Body of pancreas (tissue), 4 donors: ENCODE measurements around the gene SLAMF7. TPM values are rescaled to one million over a fixed set of nuclear protein-coding genes. Genes with fewer than 3 reads are reported as not detected.

Source experiments
- ATAC-seq: fragments of 150-250 bp; one replicate; pipeline ENCODE4 v1.9.1; 2016
- DNase-seq, 4 donors: peaks; one replicate each; pipeline ENCODE4 v3.0.0-alpha.2; 2019
- H3K27ac ChIP-seq, 4 donors: fragments of 200-600 bp; sonication (generic); 1 replicate in 3 of 4; 2 replicates in 1 of 4; pipeline versions ENCODE4 v1.5.1 to v1.6.1; 2016 to 2019; ENCODE audit warnings: mild to moderate bottlenecking in 1 of 4, mixed read lengths in 1 of 4, moderate library complexity in 1 of 4
- H3K27me3 ChIP-seq, 2 donors: fragments of 200-600 bp; sonication (generic); one replicate each; pipeline ENCODE4 v1.6.0; 2016; ENCODE audit warnings: mild to moderate bottlenecking in 1 of 2
- H3K36me3 ChIP-seq, 2 donors: fragments of 200-600 bp; sonication (generic); replicated peaks in 1 of 2; 2 replicates each; pipeline ENCODE4 v1.5.1; 2016; ENCODE audit warnings: low read depth in 2 of 2; ENCODE audit not compliant: insufficient read depth in 1 of 2
- H3K4me1 ChIP-seq: fragments of 200-600 bp; sonication (generic); one replicate; pipeline ENCODE4 v1.6.0; 2016
- H3K4me3 ChIP-seq, 2 donors: fragments of 200-600 bp; sonication (generic); 1 replicate in 1 of 2; 2 replicates in 1 of 2; pipeline ENCODE4 v1.5.1; 2016 to 2019
- H3K9me3 ChIP-seq, 3 donors: fragments of 200-600 bp; sonication (generic); 1 replicate in 2 of 3; 2 replicates in 1 of 3; pipeline ENCODE4 v1.5.1; 2016
- CTCF ChIP-seq, 7 experiments: fragments of 450-650 bp in 4 of 7; fragments of 200-600 bp in 3 of 7; sonication (generic) in 3 of 7; IDR thresholded peaks; one replicate each; pipeline ENCODE4 v1.5.1; 2016 to 2019; ENCODE audit warnings: antibody characterized with exemption in 7 of 7
- POLR2A ChIP-seq, 3 donors: fragments of 450-650 bp; IDR thresholded peaks; one replicate each; pipeline ENCODE4 v1.6.1; 2016; ENCODE audit warnings: antibody characterized with exemption in 3 of 3, mild to moderate bottlenecking in 2 of 3
- WGBS, 2 donors: methylation state at CpG; one replicate each; pipeline ENCODE4 v1.1.5; 2017; 5-methylcytosine and 5-hydroxymethylcytosine counted together
- intact Hi-C: fragments of 100-400 bp; cut with DNase I; formaldehyde crosslinking; loops from one replicate; pipeline ENCODE4 v1.15.1; 2023
- total RNA-seq, 2 donors: library from RNA; depleted of rRNA; stranded (reverse); fragments of >200 nt; gene quantifications; one replicate each; pipeline ENCODE4 v1.1.0, GENCODE V29; 2016

The SLAMF7 gene
- total RNA-seq, 2 donors from 2014 or later: 0.26 to 1.3 TPM

- TF ChIP-seq CTCF (IDR thresholded peaks at IDR 0.05): no peak
- TF ChIP-seq POLR2A (IDR thresholded peaks at IDR 0.05): no peak
- Histone ChIP-seq H3K36me3 (no peaks in the 10 kb centered on the region), H3K4me1 (no peaks in the 10 kb centered on the region), H3K27ac (no peak overlapping the region), H3K9me3 (no peaks in the 10 kb centered on the region), H3K4me3 (no peak overlapping the region), H3K27me3 (no peaks in the 10 kb centered on the region)
- WGBS, 2 donors: 60% methylated on average over 2 of the region's 2 CpGs; no CpG with 5 or more reads in 1 of the 2 donors
- no peak for ATAC-seq
- no peak for DNase-seq
- intact Hi-C loops: no loop called here
These were observed 36.1 kb downstream of the SLAMF7 start for GRCh38 chr1:160774886-160775719.

GRCh38 chr1:160776178-160776577 lies 37.1 kb downstream of the SLAMF7 start:
- Histone ChIP-seq H3K9me3 (no peaks in the 10 kb centered on the region), H3K4me1 (peaks cover 10% of the 10 kb centered on the region), H3K36me3 (no peaks in the 10 kb centered on the region), H3K4me3 (no peak overlapping the region), H3K27me3 (no peaks in the 10 kb centered on the region), H3K27ac (no peak overlapping the region)
- intact Hi-C loops: no loop called here
- ATAC-seq (no peak), DNase-seq (no peak)
- 80 to 91% methylated on average over 1 of the region's 1 CpG for WGBS, 2 donors
- no peak for TF ChIP-seq POLR2A (IDR thresholded peaks at IDR 0.05)
- no peak for TF ChIP-seq CTCF (IDR thresholded peaks at IDR 0.05)

GRCh38 chr1:160777486-160778089 lies 38.5 kb downstream of the SLAMF7 start:
- Histone ChIP-seq H3K36me3 (no peaks in the 10 kb centered on the region), H3K27ac (no peak overlapping the region), H3K27me3 (no peaks in the 10 kb centered on the region), H3K4me3 (no peak overlapping the region), H3K9me3 (no peaks in the 10 kb centered on the region), H3K4me1 (peaks cover 24% of the 10 kb centered on the region)
- TF ChIP-seq POLR2A (IDR thresholded peaks at IDR 0.05): no peak
- TF ChIP-seq CTCF (IDR thresholded peaks at IDR 0.05): peak; percentile 37 to 76 (median 64)
- 54 to 72% methylated on average over 5 to 7 of the region's 7 CpGs for WGBS, 2 donors
- peak; percentile 30 for ATAC-seq
- intact Hi-C loops: no loop called here
- peak; percentile 54 to 70 (median 62) for DNase-seq

GRCh38 chr1:160778976-160779375 lies 39.9 kb downstream of the SLAMF7 start:
- H3K4me3 ChIP-seq: no peak overlapping the region
- ATAC-seq (no peak), DNase-seq (no peak)
- no peaks in the 10 kb centered on the region for H3K27me3 ChIP-seq
- no peak overlapping the region for H3K27ac ChIP-seq
- peaks cover 25% of the 10 kb centered on the region for H3K4me1 ChIP-seq
- intact Hi-C loops: no loop called here
- H3K36me3 ChIP-seq: no peaks in the 10 kb centered on the region
- no peak for TF ChIP-seq POLR2A (IDR thresholded peaks at IDR 0.05)
- TF ChIP-seq CTCF (IDR thresholded peaks at IDR 0.05): no peak
- WGBS, 2 donors: 78 to 83% methylated on average over 6 of the region's 6 CpGs
- no peaks in the 10 kb centered on the region for H3K9me3 ChIP-seq
